RWPE1 (cell line): ENCODE measurements around the gene IFITM10.

Experiments used
- CTCF ChIA-PET: fragments of 350-600 bp; sonication (Branson Sonifier 250); formaldehyde crosslinking; extraction: SDS; loops from one replicate; lab custom pipeline; 2021; lab: Yijun Ruan, JAX
- POLR2A ChIA-PET: fragments of 400-600 bp; formaldehyde crosslinking; extraction: SDS; loops from one replicate; lab custom pipeline; 2020; ENCODE audit warnings: antibody characterized with exemption; ENCODE audit not compliant: low non-redundant PET; lab: Yijun Ruan, JAX
- DNase-seq: peaks from one replicate; pipeline ENCODE4 v3.0.0; 2012; ENCODE audit warnings: low spot score
- H3K27ac ChIP-seq: fragments of 450-650 bp; 2 replicates; pipeline ENCODE4 v1.5.1; 2017
- TF ChIP-seq, protein P1 (sequence below): fragments of 450-650 bp; conservative IDR thresholded peaks from 2 replicates; pipeline ENCODE4 v1.5.1; 2017; ENCODE audit warnings: low read depth, mild to moderate bottlenecking

The IFITM10 gene

DNA sequence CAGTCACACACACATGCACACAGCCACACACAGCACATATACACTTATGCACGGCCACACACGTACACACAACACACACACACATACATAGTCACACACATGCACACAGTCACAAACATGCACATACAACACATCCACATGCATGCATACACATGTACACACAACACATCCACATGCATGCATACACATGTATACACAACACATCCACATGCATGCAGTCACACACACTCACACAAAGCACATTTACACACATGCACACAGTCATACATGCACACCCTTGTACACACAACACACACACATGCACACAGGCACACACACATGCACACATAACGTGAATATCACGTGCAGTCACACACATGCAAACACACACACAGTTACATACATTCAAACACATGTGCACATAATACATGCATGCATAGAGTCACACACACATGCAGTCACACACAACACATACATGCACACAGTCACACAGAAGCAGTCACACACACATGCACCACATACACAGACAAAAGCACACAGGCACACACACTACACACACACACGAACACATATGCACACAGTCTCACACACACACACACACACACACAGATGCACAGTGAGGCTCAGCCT is 18.8 kb downstream of the IFITM10 start:
- TF ChIP-seq, protein P1, sequence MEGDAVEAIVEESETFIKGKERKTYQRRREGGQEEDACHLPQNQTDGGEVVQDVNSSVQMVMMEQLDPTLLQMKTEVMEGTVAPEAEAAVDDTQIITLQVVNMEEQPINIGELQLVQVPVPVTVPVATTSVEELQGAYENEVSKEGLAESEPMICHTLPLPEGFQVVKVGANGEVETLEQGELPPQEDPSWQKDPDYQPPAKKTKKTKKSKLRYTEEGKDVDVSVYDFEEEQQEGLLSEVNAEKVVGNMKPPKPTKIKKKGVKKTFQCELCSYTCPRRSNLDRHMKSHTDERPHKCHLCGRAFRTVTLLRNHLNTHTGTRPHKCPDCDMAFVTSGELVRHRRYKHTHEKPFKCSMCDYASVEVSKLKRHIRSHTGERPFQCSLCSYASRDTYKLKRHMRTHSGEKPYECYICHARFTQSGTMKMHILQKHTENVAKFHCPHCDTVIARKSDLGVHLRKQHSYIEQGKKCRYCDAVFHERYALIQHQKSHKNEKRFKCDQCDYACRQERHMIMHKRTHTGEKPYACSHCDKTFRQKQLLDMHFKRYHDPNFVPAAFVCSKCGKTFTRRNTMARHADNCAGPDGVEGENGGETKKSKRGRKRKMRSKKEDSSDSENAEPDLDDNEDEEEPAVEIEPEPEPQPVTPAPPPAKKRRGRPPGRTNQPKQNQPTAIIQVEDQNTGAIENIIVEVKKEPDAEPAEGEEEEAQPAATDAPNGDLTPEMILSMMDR, result no peak
- no peak overlapping the region for H3K27ac ChIP-seq
- ChIA-PET POLR2A (no interaction called here), CTCF (no interaction called here)
- DNase-seq, result no peak

DNA sequence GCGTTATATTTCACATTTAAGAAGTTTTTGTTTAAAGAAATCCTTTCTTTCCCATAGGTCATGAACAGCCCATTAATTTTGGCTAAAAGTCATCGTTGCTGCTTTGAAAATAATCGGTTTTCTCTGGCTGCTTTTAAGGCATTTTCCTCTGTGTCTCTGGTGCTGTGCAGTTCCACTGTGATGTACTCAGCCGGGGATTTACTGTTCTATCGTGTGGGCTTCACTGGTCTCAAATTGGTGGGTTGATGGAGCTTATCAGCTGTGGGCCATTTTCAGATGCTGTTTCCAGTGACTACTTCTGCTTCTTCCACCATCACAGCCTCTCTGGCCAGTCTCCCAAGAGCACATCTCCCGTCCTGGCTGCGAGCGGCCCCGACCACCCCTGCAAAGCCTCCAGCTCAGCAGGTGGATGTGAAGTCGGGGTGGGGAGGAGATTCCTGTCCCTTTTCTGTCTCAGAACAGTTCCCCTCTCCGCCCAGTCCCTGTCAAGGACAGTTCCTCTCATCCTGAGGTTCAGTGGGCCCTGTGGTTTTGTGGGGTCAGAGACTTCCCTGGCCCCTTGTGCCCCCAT is 20.3 kb downstream of the IFITM10 start:
- H3K27ac ChIP-seq, result no peak overlapping the region
- DNase-seq, result no peak
- POLR2A ChIA-PET, result no interaction called here
- CTCF ChIA-PET, result no interaction called here
- TF ChIP-seq, protein P1, result no peak

DNA sequence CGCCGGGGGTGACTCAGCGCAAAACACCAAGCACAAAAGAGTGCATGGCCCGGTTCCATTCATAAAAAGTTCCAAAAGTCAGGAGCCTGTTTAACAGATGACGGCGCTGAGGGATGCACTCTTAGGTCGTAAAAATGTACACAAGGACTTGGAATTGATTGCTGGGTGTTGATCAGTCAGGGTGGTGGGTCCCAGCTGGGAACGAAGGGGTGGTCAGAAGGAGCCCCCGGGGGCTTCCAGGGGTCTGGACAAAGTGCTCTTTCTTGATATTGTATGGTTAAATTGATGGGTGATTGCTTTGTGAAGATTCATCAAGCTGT is 20.7 kb downstream of the IFITM10 start:
- TF ChIP-seq, protein P1, result no peak
- POLR2A ChIA-PET, result no interaction called here
- CTCF ChIA-PET, result no interaction called here
- H3K27ac ChIP-seq, result no peak overlapping the region
- DNase-seq, result no peak

DNA sequence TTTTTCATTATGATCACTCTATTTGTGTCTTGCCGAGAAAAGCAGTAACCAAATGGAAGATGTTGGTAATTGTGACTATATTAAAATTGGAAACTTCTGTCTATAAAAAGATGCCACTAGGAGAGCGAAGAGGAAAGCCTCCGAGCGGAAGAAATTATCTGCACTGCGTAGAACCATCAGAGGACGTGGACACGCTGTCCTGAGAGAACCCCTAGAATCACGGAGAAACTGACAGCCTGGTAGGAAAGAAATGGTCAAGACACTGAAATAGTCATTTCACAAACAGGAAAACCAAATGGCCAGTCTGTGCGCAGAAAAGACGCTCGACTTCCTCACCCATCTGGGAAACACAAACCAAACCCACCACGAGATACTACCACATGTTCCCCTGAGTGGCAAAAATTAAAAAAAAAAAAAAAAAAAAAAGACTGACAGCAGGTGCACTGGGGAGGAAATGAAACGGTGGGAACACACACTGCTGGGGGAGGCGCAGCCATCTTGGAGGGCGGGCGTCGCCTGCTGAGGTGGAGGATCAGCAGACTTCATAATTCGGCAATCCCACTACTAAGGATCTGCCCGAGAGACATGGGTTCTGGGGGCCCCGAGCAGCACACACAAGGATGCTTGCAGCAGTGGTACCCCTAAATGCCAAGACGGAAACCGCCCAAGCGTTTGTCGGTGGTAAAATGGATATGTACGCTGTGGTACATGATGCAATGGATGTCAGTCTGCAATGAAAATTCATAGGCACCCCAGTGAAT is 21.3 kb downstream of the IFITM10 start:
- TF ChIP-seq, protein P1, result no peak
- no peak for DNase-seq
- ChIA-PET CTCF (no interaction called here), POLR2A (no interaction called here)
- H3K27ac ChIP-seq, result no peak overlapping the region

DNA sequence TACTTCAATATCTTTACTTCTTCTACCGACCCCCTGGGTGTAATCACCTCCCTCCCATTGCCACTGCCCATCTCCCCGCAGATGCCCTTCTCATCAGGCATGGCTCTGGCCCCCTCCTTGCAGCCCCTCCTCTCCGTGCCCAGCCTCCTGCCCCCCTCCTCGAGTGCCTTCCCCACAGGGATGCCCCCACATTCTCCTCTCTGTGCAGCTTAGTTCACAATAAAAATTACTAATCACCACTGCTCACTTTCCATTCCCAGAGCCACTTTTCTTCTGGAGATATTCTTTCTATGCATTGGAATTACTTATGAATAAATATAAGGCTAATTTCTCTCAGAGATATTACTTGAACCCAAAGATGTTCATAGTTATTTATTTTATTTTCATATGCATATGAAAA is 22.1 kb downstream of the IFITM10 start:
- no peak overlapping the region for H3K27ac ChIP-seq
- no peak for DNase-seq
- ChIA-PET CTCF (no interaction called here), POLR2A (no interaction called here)
- TF ChIP-seq, protein P1, result no peak

DNA sequence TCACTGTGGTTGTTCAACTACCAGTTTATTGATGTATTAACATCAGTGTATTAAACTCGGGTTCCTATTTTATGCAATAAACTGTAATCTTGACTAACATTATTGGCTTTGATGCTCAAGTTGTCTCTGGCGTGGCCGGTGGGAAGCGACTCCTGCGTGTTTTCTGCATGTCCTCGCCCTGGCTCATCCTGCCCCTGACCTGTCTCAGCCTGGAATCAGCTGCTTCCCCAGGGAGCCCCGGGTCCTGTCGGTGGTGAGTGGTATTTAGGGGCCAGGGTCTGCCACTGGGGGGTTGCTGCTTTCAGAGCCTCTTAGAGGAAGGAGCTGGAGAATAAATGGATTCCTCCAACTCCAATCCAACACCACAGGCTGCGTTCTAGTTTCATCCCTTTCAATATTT is 22.5 kb downstream of the IFITM10 start:
- TF ChIP-seq, protein P1, result no peak
- DNase-seq, result no peak
- POLR2A ChIA-PET, result no interaction called here
- CTCF ChIA-PET, result no interaction called here
- H3K27ac ChIP-seq, result no peak overlapping the region
